ENCODE measurements around the gene SLCO3A1.
A peak's percentile ranks its signal among the peaks of the same experiment; 100 is the strongest.

Gene SLCO3A1

DNA sequence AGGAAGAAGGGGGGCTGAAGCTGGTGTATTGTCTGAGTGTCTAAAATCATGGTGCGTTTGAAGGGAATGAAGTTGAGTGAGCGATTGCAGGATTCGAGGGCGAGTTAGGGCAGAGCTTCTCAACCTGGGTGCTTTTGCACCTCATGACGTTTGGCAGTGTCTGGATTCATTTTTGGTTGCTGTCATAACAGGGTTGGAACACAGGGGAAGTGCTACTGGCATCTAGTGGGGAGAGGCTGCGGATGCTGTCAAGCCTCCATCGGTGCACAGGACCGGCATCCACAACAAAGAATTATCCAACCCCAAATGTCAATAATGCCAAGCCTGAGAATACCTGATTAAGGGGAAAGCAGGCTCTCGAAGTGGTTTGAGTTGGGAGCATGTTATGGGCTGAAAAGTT, 120.0 kb downstream of the SLCO3A1 start:
- peak; percentile 26 for DNase-seq

GRCh38 chr15:91974321-91974720, 120.8 kb downstream of the SLCO3A1 start:
- no peak for DNase-seq

- DNase-seq: no peak
These were observed 121.9 kb downstream of the SLCO3A1 start for GRCh38 chr15:91975241-91975978.

DNA sequence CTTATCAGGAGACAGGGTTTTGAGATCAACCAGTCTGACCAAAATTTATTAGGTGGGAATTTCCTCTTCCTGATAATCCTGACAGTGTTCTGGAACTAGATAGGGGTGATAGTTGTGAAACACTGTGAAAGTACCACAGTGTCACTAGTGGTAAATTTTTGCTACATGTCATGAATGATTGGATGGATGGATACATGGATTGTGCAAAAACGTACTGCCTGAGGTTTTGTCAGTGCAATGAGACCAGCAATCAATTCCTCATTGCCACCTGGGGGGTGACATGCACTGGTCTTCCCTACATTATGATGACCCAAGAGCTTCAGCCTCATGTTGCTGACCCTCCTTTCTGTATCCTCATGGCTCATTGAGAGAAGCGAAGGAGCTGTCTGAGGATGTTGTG, 123.5 kb downstream of the SLCO3A1 start:
- DNase-seq: no peak

DNA sequence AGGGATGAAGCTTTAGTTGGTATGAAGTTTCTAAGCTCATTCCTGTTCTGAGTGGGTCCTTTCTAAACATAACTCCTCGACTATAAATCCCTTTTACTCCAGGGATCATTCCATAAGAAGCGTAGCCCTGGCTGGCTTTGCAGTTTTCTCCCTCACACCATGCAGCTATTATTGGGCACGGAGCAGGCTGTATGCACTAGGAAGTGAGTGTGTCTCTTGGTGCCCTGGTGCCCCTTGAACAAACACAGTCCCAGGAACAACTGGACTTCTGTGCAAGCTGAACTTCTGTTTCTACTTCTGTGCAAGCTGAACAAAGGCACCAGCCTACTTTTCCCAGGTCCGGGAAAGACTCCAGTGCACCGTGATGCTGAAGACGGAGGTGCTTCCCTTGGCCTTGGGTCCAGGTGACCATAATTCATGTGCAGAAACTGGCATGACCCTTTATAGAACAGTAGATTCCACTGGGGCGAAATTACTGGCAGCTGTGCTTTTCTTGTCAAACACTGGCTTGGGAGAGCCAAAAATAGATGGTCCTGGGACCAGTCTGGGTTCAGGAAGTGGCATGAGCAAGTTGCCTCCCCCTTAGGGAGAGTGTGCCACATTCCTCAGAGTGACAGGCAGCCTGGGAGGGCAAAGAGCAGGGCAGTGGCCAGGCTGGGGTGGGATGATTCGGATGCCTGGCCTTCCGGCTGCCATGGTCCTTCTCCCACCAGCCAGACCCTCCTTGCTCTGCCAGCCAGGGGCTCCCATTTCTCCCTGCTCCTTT, 127.2 kb downstream of the SLCO3A1 start:
- DNase-seq: no peak

- no peak for DNase-seq
These were observed 128.6 kb downstream of the SLCO3A1 start for GRCh38 chr15:91981821-91982800.

- no peak for DNase-seq
These were observed 130.3 kb downstream of the SLCO3A1 start for GRCh38 chr15:91983729-91984340.

DNA sequence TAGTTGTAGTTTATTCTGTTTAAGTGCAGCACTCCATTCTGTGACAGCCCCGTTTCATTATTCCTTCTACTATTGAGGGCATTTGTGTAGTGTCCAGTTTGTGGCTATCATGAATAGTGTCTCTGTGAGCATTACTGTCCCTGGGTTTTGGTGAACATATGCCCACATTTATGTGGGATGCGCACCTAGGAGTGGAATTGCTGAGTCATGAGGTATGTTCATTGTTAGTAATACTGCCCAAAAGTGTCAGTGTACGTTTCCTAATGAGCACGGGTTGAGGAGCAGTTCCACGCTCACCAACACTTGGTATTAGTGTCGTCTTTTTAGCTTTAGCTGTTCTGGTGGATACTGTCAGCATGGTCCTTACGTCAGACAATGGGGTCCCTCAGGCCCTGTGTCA, 131.8 kb downstream of the SLCO3A1 start:
- no peak for DNase-seq

DNA sequence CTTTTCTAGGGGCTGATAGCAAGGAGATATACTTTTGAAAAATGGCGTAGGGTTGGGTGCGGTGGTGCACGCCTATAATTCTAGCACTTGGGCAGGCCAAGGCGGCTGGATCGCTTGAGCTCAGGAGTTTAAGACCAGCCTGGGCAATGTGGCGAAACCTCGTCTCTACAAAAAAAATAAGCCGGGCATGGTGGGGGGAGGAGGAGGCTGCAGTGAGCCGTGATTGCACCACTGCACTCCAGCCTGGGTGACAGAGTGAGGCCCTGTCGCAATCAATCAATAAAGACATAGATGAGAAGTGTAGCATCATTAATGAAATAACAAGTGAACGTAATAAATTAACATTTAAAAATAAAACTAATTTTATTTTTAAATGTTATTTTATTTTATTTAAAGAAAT, 134.6 kb downstream of the SLCO3A1 start:
- DNase-seq: no peak

DNA sequence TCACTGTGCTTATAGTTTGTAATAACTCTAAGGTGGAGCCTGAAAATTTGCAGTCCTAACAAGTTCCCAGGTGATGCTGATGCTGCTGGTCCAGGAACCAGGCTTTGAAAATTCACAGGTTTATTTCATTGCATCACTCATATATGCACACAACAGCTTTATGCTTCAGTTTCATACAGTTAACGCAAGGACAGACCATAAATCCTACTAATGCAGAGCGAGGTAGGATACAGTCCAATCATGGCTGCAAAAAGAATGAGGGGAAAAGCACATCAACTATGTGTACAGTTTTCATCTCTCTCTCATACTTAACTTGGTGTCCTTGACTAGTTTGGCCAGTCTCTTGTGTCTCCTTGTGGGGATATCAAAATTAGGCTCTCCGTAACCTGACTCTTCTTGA, 135.1 kb downstream of the SLCO3A1 start:
- DNase-seq: no peak

DNA sequence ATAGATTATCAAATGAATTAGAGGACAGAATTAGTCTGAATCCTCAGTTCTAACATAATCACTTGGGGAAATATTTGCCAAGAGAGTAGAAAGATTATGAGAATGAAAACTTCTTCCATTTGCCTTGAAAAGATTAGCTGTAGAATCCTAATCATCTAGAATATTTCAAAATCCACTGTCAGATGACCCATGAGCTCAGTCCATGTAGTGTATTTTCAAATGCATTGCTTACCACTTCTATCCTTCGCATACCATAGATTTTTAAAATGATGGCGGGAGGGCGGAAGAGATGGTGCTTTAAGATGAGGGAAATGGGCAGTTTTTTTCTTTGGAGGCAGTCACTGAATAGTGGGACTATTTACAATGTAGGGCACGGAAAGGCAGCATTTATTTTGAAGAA, 136.3 kb downstream of the SLCO3A1 start:
- DNase-seq: no peak

- DNase-seq: no peak
These were observed 139.4 kb downstream of the SLCO3A1 start for GRCh38 chr15:91992945-91993344.

- no peak for DNase-seq
These were observed 141.6 kb downstream of the SLCO3A1 start for GRCh38 chr15:91995146-91995545.

DNA sequence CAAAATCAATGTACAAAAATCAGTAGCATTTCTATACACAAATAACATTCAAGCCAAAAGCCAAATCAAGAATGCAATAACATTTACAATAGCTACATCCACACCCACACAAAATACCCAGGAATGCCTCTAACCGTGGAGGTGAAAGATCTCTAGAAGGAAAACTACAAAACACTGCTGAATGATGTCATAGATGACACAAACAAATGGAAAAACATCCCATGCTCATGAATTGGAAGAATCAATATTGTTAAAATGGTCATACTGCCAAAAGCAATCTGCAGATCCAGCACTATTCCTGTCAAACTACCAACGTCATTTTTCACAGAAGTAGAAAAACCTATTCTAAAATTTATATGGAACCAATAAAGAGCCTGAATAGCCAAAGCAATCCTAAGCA, 143.7 kb downstream of the SLCO3A1 start:
- no peak for DNase-seq

GRCh38 chr15:92000709-92001108, 147.2 kb downstream of the SLCO3A1 start:
- DNase-seq: no peak

DNA sequence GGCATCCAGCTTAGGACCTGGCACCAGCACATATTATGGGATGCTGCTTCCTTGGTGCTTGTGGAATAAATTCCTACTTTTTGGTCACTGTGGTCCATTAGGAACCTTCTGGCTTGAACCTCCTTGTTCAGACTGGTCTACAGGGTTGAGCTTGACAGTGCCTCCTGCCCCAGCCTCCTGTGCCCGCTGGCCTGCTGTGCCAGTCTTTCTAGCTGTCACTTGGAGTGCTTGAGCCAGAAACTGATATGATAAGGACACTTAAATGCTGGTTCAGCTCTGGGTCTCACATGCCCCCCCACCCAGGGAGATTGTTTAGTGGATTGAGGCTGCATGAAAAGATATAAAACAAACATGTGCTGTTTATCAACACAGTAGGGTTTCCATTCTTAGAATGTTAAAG, 147.8 kb downstream of the SLCO3A1 start:
- DNase-seq: no peak

GRCh38 chr15:92002666-92003065, 149.2 kb downstream of the SLCO3A1 start:
- DNase-seq: no peak

- DNase-seq: no peak
These were observed 150.1 kb downstream of the SLCO3A1 start for GRCh38 chr15:92003515-92004067.

DNA sequence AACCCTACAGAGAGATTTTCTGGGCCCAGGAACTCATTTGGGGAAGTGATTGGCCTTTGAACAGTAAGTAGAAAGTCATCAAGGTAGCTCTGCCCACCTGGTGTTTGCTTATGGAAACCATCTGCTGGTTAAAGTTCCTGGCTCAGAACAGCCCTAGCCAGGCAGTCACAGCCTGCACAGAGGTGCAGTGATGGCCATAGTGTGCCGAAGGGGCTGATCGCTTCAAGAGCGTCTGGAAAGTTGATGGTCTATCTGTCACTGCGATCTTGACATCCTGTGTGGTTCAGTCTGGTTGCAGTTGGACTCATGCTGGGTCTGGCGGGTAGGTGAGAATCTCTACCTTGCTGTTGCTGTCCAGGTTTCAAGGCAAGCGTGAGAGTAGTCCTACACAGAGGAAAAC, 151.6 kb downstream of the SLCO3A1 start:
- no peak for DNase-seq

- no peak for DNase-seq
These were observed 152.9 kb downstream of the SLCO3A1 start for GRCh38 chr15:92006186-92007028.

GRCh38 chr15:92009162-92009561, 155.7 kb downstream of the SLCO3A1 start:
- DNase-seq: no peak

Data from NCI-H1694 (cell line).